K562 (cell line): ENCODE measurements around the gene LYG2. TPM values are rescaled to one million over a fixed set of nuclear protein-coding genes. Genes with fewer than 3 reads are reported as not detected.
"Not testable (repeated sequence)": the region's sequence is repeated elsewhere in the genome, so short reads cannot be mapped to it uniquely, and the experiment has no call there.

Experiments
- ATAC-seq: fragments of 200-7000 bp; cut with Tn5 transposase; 3 replicates; pipeline ENCODE4 v1.9.1; 2020; ENCODE audit warnings: moderate library complexity
- BruUV-seq: library from RNA; stranded (reverse); fragments of 400-500 nt; replicated peaks from 2 replicates; lab custom pipeline; 2021; lab: Mats Ljungman, UMichigan
- CTCF ChIA-PET: fragments of 300-600 bp; formaldehyde crosslinking; extraction: SDS; loops from one replicate; lab custom pipeline; 2021; ENCODE audit warnings: low intra/inter-chr PET ratio; lab: Yijun Ruan, JAX
- POLR2A ChIA-PET: fragments of 300-600, 350-650 bp; sonication (Branson Sonifier 250); formaldehyde crosslinking; extraction: SDS; loops from one replicate; lab custom pipeline; 2021; ENCODE audit warnings: antibody characterized with exemption, inconsistent platforms; lab: Yijun Ruan, JAX
- DNase-seq, 4 experiments: peaks; one replicate each; pipeline versions ENCODE4 v3.0.0 to v3.0.0-alpha.2; 2011 to 2018; ENCODE audit warnings: low spot score in 3 of 4, mixed read lengths in 3 of 4; ENCODE audit errors: extremely low read depth in 1 of 4
- FAIRE-seq: peaks from 2 replicates; lab custom pipeline; 2011; peaks lifted over from hg19 to GRCh38; lab: Jason Lieb, UNC
- H2AFZ ChIP-seq: 2 replicates; pipeline ENCODE4 v1.6.0; 2011; ENCODE audit warnings: low read depth, low read length, control low read depth, inconsistent platforms
- H3K27ac ChIP-seq: fragments of 200-600 bp; 3 replicates; pipeline ENCODE4 v1.8.0; 2011; ENCODE audit warnings: low read depth, mild to moderate bottlenecking, control low read depth, inconsistent platforms, low read length, moderate library complexity, mixed read lengths; ENCODE audit errors: extremely low read depth
- H3K27me3 ChIP-seq, 2 experiments: fragments of 300-600 bp in 1 of 2; 2 replicates in 1 of 2; 3 replicates in 1 of 2; pipeline versions ENCODE4 v1.6.0 to v1.8.0; 2011; ENCODE audit warnings: inconsistent platforms in 2 of 2, low read length in 2 of 2, mild to moderate bottlenecking in 1 of 2, mixed read lengths in 1 of 2, moderate library complexity in 1 of 2; ENCODE audit not compliant: control insufficient read depth in 2 of 2, insufficient read depth in 2 of 2
- H3K36me3 ChIP-seq: fragments of 300-600 bp; 3 replicates; pipeline ENCODE4 v1.8.0; 2011; ENCODE audit warnings: mild to moderate bottlenecking, low read length, inconsistent platforms; ENCODE audit not compliant: control insufficient read depth, insufficient read depth
- H3K4me1 ChIP-seq, 2 experiments: fragments of 200-600 bp in 1 of 2; replicated peaks in 1 of 2; 2 replicates in 1 of 2; 3 replicates in 1 of 2; pipeline versions ENCODE4 v1.5.1 to v1.8.0; 2011; ENCODE audit warnings: inconsistent platforms in 2 of 2, low read length in 2 of 2, mild to moderate bottlenecking in 1 of 2, mixed read lengths in 1 of 2, moderate library complexity in 1 of 2; ENCODE audit not compliant: control insufficient read depth in 2 of 2, insufficient read depth in 2 of 2
- H3K4me2 ChIP-seq: 2 replicates; pipeline ENCODE4 v1.6.1; 2011; ENCODE audit warnings: low read length, control low read depth, inconsistent platforms, mixed read lengths; ENCODE audit not compliant: insufficient read depth
- H3K4me3 ChIP-seq: fragments of 200-600 bp; sonication (generic), shearing (Covaris generic); 2 replicates; pipeline ENCODE4 v1.5.1; 2016; ENCODE audit warnings: control low read depth, inconsistent platforms
- H3K79me2 ChIP-seq: fragments of 200-600 bp; 3 replicates; pipeline ENCODE4 v1.8.0; 2011; ENCODE audit warnings: low read length, inconsistent platforms; ENCODE audit not compliant: control insufficient read depth, insufficient read depth
- H3K9ac ChIP-seq, 2 experiments: 2 replicates each; pipeline versions ENCODE4 v1.6.0 to v1.6.1; 2011; ENCODE audit warnings: low read depth in 2 of 2, low read length in 2 of 2, control low read depth in 1 of 2, inconsistent platforms in 1 of 2, mild to moderate bottlenecking in 1 of 2, mixed read lengths in 1 of 2; ENCODE audit not compliant: insufficient read depth in 1 of 2
- H3K9me1 ChIP-seq: one replicate; pipeline ENCODE4 v1.6.0; 2011; ENCODE audit warnings: inconsistent platforms, mild to moderate bottlenecking, low read length, moderate library complexity; ENCODE audit not compliant: control insufficient read depth, insufficient read depth
- H3K9me3 ChIP-seq: replicated peaks from 2 replicates; pipeline ENCODE4 v1.5.1; 2011; ENCODE audit warnings: low read depth, low read length, inconsistent platforms; ENCODE audit not compliant: control insufficient read depth, insufficient read depth
- H4K20me1 ChIP-seq: replicated peaks from 2 replicates; pipeline ENCODE4 v1.6.1; 2011; ENCODE audit warnings: low read length, inconsistent platforms, mixed read lengths; ENCODE audit not compliant: control insufficient read depth, insufficient read depth
- CEBPB ChIP-seq: fragments of 450-650 bp; IDR thresholded peaks from 2 replicates; pipeline ENCODE4 v1.6.1; 2016; ENCODE audit warnings: missing genetic modification characterization, missing compliant biosample characterization
- CEBPG ChIP-seq, 3 experiments: fragments of 200-800 bp in 1 of 3; sonication (Bioruptor generic) in 1 of 3; sonication (generic) in 1 of 3; formaldehyde crosslinking in 1 of 3; IDR thresholded peaks in 2 of 3; conservative IDR thresholded peaks in 1 of 3; 2 replicates each; pipeline versions ENCODE4 v1.6.1 to v1.8.0; 2016 to 2022; ENCODE audit warnings: missing compliant biosample characterization in 2 of 3, missing genetic modification characterization in 2 of 3, mild to moderate bottlenecking in 1 of 3, missing genetic modification reagents in 1 of 3
- E2F3 ChIP-seq: fragments of 250-450 bp; sonication (Bioruptor Pico); IDR thresholded peaks from 2 replicates; pipeline ENCODE4 v1.4.0; 2020; ENCODE audit warnings: mild to moderate bottlenecking
- FOXA3 ChIP-seq, 2 experiments: fragments of 450-650 bp in 1 of 2; sonication (generic) in 1 of 2; formaldehyde crosslinking; IDR thresholded peaks in 1 of 2; conservative IDR thresholded peaks in 1 of 2; 2 replicates each; pipeline versions ENCODE4 v1.4.0 to v1.8.0; 2020 to 2022; ENCODE audit warnings: mild to moderate bottlenecking in 2 of 2, missing genetic modification reagents in 1 of 2
- MAFK ChIP-seq: IDR thresholded peaks from 2 replicates; pipeline ENCODE4 v1.6.1; 2011; ENCODE audit warnings: low read length, improper control_type of control experiment
- TCF3 ChIP-seq: sonication (generic); formaldehyde crosslinking; IDR thresholded peaks from 2 replicates; pipeline ENCODE4 v1.4.0; 2020; ENCODE audit warnings: mild to moderate bottlenecking, missing genetic modification reagents
- ZNF398 ChIP-seq: fragments of 250-450 bp; sonication (Bioruptor Pico); IDR thresholded peaks from 2 replicates; pipeline ENCODE4 v1.8.0; 2021; ENCODE audit warnings: moderate library complexity, mild to moderate bottlenecking, inconsistent platforms
- WGBS: fragments of 100-300 bp; shearing (Covaris generic); methylation state at CpG from one replicate; pipeline ENCODE4 v1.1.6; 2016; ENCODE audit warnings: low coverage, mixed read lengths; ENCODE audit not compliant: insufficient coverage; ENCODE audit errors: missing lambda C conversion rate; 5-methylcytosine and 5-hydroxymethylcytosine counted together
- in situ Hi-C: fragments of 300-500 bp; cut with MboI; formaldehyde crosslinking; loops from 4 replicates; pipeline ENCODE4 v1.15.0; 2018; ENCODE audit warnings: inconsistent platforms, mixed read lengths
- intact Hi-C: fragments of 100-400 bp; cut with micrococcal nuclease; formaldehyde crosslinking; loops from 2 replicates; pipeline ENCODE4 v1.14.2; 2022
- polyA plus RNA-seq, 8 experiments: library from polyadenylated mRNA; depleted of rRNA in 4 of 8; stranded (reverse) in 5 of 8; unstranded in 3 of 8; fragments of >200 nt; fragmentation: Nextera tagmentation in 2 of 8; fragmentation: Illumina TruSeq in 1 of 8; extraction: Ambion mirVana in 2 of 8; extraction: Trizol in 1 of 8; gene quantifications; 2 replicates each; pipeline versions ENCODE4 v1.2.1 to v1.2.3, GENCODE V29; 2011 to 2014; ENCODE audit warnings: inconsistent platforms in 1 of 8, missing spikeins in 1 of 8
- total RNA-seq, 7 experiments: library from RNA; depleted of rRNA in 6 of 7; stranded (reverse); fragments of >200 nt in 6 of 7; fragmentation: Illumina TruSeq in 2 of 7; extraction: Trizol in 2 of 7; gene quantifications; 2 replicates each; pipeline versions ENCODE4 v1.2.1 to v1.2.3, GENCODE V29; 2011 to 2021; ENCODE audit warnings: low replicate concordance in 1 of 7

Gene LYG2
- total and polyA plus RNA-seq, 9 of the 15 experiments (the other 6 are each of a cell fraction or from before 2014, with no cell fraction given): 0.15 to 0.21 (median 0.17) TPM; not detected in 6

GRCh38 chr2:99278793-99279291, 23.4 kb upstream of the LYG2 start:
- TF ChIP-seq E2F3 (CRISPR knock-in tag): no peak
- TF ChIP-seq MAFK: no peak
- TF ChIP-seq TCF3 (CRISPR knock-in tag): peak; percentile 31
- no peak for TF ChIP-seq ZNF398 (CRISPR knock-in tag)
- peak; percentile 58 for TF ChIP-seq CEBPB (tag)
- TF ChIP-seq CEBPG (CRISPR knock-in tag; IDR thresholded peaks at IDR 0.05): no peak
- peak in 1 of 2 experiments; percentile 63; a peak in 2 of 4 replicates for TF ChIP-seq CEBPG (tag; conservative IDR thresholded peaks at IDR 0.05 in 1 of 2, IDR thresholded peaks at IDR 0.05 in 1 of 2)
- TF ChIP-seq FOXA3 (CRISPR knock-in tag; conservative IDR thresholded peaks at IDR 0.05 in 1 of 2, IDR thresholded peaks at IDR 0.05 in 1 of 2): peak in 1 of 2 experiments; percentile 70; a peak in 2 of 4 replicates
- Histone ChIP-seq H3K4me3 (no peak overlapping the region), H3K27ac (no peak overlapping the region), H3K27me3 (no peaks in the 10 kb centered on the region), H3K4me1 (no peaks in the 10 kb centered on the region; a peak in 1 of 5 replicates), H3K79me2 (no peaks in the 10 kb centered on the region), H3K4me2 (no peak overlapping the region), H3K9me3 (no peaks in the 10 kb centered on the region), H4K20me1 (no peaks in the 10 kb centered on the region), H3K9ac (no peak overlapping the region), H2AFZ (no peak overlapping the region), H3K36me3 (no peaks in the 10 kb centered on the region), H3K9me1 (no peaks in the 10 kb centered on the region)
- ATAC-seq (no peak), DNase-seq (no peak), FAIRE-seq (no peak)
- POLR2A ChIA-PET: no interaction called here
- BruUV-seq: no TSS peak
- WGBS: 13% methylated on average over 2 of the region's 2 CpGs
- CTCF ChIA-PET: no interaction called here
- intact Hi-C loops (no loop called here), in situ Hi-C loops (no loop called here)

- ATAC-seq, H3K4me3 ChIP-seq, FAIRE-seq, H4K20me1 ChIP-seq, H3K4me2 ChIP-seq, CTCF ChIA-PET, intact Hi-C loops, BruUV-seq, H3K9me1 ChIP-seq, H3K36me3 ChIP-seq, H3K79me2 ChIP-seq, H3K9me3 ChIP-seq, DNase-seq, in situ Hi-C loops, H3K9ac ChIP-seq, H2AFZ ChIP-seq, H3K27ac ChIP-seq, H3K27me3 ChIP-seq, H3K4me1 ChIP-seq: not testable (repeated sequence)
- whole genome bisulfite sequencing: 13% methylated on average over 5 of the region's 5 CpGs
- POLR2A ChIA-PET: interaction anchor here (0.6 to 0.7 kb wide), 2 partner anchors 103 to 614 kb away, joined by 3 read pairs; no protein-coding TSS in a partner anchor
Observed at GRCh38 chr2:99278195-99278765, 22.8 kb upstream of the LYG2 start.
